Gastroesophageal sphincter (tissue), 3 donors: ENCODE measurements around the gene APOL1.
"Not testable (repeated sequence)": the region's sequence is repeated elsewhere in the genome, so short reads cannot be mapped to it uniquely, and the experiment has no call there.

Source experiments
- POLR2A ChIP-seq, 2 donors: fragments of 450-650 bp; IDR thresholded peaks; one replicate each; pipeline ENCODE4 v1.6.1; 2017; ENCODE audit warnings: antibody characterized with exemption in 2 of 2, mild to moderate bottlenecking in 2 of 2, moderate library complexity in 1 of 2
- POLR2AphosphoS5 ChIP-seq: sonication (generic); formaldehyde crosslinking; IDR thresholded peaks from one replicate; pipeline ENCODE4 v1.6.1; 2017; ENCODE audit warnings: antibody characterized with exemption
- TF ChIP-seq, protein P1 (sequence below), 4 experiments: fragments of 200-600 bp in 2 of 4; fragments of 450-650 bp in 2 of 4; sonication (generic) in 1 of 4; IDR thresholded peaks; one replicate each; pipeline ENCODE4 v1.5.1; 2017 to 2019; ENCODE audit warnings: antibody characterized with exemption in 4 of 4, mild to moderate bottlenecking in 2 of 4, moderate library complexity in 2 of 4

- TF ChIP-seq, protein P1, sequence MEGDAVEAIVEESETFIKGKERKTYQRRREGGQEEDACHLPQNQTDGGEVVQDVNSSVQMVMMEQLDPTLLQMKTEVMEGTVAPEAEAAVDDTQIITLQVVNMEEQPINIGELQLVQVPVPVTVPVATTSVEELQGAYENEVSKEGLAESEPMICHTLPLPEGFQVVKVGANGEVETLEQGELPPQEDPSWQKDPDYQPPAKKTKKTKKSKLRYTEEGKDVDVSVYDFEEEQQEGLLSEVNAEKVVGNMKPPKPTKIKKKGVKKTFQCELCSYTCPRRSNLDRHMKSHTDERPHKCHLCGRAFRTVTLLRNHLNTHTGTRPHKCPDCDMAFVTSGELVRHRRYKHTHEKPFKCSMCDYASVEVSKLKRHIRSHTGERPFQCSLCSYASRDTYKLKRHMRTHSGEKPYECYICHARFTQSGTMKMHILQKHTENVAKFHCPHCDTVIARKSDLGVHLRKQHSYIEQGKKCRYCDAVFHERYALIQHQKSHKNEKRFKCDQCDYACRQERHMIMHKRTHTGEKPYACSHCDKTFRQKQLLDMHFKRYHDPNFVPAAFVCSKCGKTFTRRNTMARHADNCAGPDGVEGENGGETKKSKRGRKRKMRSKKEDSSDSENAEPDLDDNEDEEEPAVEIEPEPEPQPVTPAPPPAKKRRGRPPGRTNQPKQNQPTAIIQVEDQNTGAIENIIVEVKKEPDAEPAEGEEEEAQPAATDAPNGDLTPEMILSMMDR (IDR thresholded peaks at IDR 0.05): not testable (repeated sequence)
- TF ChIP-seq POLR2AphosphoS5; POLR2A (IDR thresholded peaks at IDR 0.05): not testable (repeated sequence)
Measured at GRCh38 chr22:36205573-36205972, 47.4 kb upstream of the APOL1 start.
